NAMALWA (cell line): ENCODE measurements around the gene HS6ST2.
"Not testable (repeated sequence)": the region's sequence is repeated elsewhere in the genome, so short reads cannot be mapped to it uniquely, and the experiment has no call there.

Experiments used
- DNase-seq: peaks from one replicate; pipeline ENCODE4 v3.0.0-alpha.2; 2015; ENCODE audit warnings: low spot score

The HS6ST2 gene

DNA sequence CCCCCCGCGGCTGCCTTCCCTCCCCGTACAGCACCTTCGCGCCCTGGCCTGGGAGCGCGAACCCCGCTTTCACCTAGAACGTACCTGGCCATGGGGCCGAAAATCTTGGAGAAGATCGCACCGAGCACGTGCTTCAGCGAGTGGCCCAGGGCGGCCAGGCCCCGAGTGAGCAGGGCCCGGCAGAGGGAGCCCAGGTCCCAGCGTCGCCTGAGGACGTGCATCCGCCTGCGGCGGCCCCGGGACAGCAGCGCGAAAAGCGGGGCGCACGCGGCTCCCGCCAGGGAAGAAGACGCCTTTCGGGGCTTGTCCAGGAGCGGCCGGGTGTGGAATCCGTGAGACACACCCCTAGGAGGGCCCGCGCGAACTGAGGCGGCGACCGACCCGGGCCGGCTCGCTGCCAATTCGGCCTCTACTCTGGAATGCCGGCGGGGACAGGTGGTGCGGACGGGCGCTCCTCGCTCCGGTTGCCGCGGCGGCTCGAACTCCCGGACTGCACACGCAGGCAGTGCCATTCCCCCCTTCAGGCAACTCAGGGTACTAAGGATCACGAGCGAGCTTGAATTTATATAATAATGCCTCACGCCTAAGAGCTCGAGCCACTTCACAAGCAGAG, at the start of gene HS6ST2:
HS6ST2 (minus strand) TSS at position 539 of the 613 bp plus-strand sequence.
- no peak for DNase-seq

DNA sequence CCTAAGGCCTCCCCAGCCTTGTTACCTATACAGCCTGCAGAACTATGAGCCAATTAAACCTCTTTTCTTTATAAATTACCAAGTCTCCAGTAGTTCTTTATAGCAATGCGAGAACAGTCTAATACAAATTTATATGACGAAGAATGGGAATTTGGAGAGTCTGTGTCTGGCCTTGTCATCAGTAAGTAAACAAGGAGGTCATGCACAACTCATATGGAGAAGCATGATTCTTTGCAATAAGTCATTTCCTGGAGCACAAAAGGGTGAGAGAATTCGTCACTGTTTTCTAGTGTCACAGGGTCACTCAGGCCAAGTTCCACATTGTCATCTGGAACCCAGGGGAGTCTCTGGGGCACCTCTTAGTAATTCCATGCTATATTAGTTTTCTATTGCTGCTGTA, 49.0 kb upstream of the HS6ST2 start:
- DNase-seq: no peak

DNA sequence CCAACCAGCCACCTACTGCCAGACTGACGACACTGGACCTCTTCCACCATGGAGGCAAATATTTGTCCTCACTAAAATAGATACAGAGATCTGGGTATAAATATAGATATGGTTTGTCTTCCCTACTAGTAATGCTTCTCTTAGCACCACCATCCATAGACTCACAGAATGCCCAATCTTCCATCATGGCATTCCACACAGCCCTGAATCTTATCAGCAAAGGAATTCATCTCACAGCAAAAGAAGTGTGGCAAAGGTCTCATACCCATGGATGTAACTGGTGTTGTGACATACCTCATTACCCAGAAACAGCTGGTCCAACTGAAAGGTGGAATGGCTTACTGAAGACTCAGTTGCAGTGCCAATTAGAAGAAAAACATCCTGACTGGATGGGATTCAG, 47.2 kb upstream of the HS6ST2 start:
- DNase-seq: no peak

DNA sequence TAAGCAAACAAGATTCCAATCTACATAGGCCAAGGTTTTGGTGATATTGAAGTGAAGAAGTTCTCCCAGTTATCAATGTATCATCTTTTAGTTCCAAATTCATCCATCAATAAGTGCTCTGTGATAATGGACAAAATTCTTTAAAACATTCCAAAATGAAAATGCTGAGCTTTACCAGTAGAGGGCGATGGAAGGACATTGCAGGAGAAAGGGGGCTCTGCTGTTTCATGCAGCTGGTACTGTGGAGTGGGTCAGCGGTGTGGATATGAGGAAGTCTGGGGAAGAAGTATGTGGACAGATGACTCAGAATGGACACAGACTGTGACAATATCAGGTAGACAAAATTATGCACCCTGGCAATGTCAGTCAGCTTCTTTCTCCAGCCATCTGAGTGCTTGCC, 46.6 kb upstream of the HS6ST2 start:
- DNase-seq: peak; percentile 23

DNA sequence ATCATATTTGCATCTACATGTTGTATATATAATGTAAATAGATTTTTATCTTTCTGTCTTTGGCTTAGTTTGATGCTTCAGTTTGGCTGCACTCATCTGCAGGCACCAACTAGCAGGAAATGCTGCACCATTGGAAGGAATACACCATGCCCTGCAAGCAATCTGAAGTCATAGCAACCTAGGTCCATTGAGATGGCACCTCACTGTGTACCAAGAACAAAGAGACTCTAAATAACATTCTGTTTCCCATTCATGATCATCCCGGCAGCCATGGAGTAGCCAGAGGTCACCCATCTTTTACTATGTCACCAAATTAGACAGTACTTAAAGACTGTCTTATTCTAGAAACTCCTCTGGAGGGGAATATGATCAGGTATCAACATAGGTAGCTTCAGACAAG, 40.8 kb upstream of the HS6ST2 start:
- no peak for DNase-seq

DNA sequence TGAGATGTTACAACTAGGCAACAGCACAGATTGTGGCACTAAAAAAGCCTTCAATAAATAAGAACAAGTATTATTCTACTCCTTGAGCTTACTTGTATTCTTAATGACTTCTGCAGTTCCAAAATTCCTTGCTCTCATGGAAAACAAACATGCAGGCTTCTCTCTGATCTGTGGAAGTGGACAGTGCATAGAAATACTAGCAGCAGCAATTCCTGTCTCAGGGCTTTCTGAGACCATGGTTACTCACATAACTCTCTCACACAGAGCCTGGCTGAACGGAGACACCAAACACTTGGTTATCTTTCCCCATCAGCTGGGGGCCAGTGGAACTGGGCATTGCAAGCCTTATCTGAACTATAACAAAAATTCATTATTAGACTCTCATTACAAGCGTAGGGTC, 32.4 kb upstream of the HS6ST2 start:
- no peak for DNase-seq

DNA sequence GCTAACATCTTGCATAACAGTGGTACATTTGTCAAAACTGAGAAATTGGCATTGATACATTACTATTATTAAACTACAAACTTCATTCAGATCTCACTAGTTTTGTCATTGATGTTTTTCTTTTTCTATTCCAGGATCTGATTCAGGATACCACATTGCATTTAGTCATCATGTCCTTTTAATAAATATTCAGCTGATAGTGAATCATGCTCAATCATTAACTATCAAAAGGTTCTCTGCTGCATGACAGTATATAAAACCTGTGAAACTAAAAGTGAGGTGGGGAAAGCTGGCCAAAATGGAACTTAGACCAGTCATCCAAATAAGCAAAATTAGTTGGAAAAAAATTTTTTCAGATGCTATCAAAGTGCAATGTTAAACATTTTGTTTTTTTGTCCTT, 28.1 kb upstream of the HS6ST2 start:
- DNase-seq: no peak

DNA sequence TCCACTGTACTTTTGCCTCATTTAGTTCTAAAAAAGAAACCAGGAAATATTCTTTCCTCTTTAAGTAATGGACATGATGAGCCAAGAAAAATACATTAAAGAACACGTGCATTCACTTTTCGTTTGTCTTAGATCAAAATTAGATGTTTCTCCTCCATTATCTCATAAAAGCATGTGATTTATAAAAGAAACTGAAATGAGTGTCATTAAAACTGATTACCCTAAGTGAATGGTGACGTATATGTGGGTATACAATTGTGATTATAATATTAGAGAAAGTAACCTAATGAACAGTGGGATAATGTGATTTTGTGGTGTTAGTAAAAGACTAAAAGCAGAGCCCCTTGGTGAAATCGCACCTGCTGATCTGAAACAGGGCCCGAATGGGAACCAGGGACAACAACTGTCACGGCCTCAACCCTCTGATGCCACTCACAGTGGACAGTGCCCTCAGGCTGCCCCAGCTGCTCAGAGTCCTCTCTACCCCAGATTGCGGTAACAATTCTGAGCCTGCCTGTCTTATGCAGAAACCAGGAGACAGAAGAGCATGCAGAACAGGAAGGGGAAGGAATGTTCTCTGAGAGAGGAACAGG, 25.7 kb upstream of the HS6ST2 start:
- DNase-seq: no peak

DNA sequence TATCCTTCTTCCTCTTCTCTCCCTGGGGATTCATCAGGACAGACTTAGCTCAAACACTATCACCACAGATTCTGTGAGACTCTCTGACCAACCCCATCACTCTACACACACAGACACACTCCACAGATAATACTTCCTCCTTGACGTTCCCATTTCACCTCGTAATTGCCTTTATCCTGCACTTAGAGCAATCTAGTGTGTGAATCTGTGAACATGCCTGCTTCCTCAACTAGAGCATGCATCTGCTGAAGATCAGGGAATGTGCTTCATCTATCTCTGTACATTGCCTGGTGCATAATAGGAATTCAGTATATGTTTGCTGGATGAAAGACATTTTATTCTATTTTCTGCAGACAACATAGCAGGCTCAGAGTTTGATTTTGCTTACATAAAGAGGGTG, 25.1 kb upstream of the HS6ST2 start:
- no peak for DNase-seq

DNA sequence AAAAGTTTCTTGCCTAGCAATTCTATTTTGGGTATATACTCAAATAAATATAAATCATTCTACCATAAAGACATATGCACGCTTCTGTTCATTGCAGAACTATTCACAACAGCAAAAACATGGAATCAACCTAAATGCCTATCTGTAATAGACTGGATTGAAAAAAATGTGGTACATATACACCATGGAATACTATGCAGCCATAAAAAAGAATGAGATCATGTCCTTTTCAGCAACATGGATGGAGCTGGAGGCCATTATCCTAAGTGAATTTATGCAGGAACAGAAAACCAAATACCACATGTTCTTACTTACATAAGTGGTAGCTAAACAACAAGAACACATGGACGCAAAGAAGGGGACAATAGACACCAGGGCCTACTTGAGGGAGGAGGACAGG, 21.6 kb upstream of the HS6ST2 start:
- not testable (repeated sequence) for DNase-seq

DNA sequence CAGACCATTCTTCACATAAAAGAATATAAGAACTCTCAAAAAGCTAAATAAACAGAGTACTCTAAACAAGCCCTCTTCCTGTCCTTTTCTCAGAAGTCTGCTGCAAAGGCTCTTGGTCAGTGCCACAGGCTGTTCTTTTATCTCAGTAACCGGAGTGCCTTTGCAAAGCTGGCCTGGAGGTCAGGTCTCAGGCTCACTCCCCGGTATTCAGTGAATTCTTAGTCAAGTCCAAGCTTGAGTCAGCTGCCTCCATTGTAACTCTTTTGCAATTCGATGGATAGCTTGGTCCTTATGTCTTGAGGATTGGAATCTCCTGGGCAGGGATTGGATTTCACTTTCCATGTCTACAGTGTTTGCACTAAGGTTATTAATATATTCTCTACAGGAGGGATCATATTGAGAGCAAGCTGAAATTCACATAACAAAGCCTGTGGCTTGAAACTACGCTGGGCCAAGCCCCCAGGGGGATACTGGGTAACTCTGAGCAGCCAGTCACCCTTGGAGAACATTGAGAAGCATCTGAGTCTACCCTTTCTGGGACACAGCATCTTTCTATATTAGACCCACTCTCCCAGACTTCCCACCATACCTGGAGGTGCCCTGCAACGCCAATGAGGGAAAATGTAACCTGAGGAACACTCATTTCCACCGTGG, 10.0 kb upstream of the HS6ST2 start:
- no peak for DNase-seq

DNA sequence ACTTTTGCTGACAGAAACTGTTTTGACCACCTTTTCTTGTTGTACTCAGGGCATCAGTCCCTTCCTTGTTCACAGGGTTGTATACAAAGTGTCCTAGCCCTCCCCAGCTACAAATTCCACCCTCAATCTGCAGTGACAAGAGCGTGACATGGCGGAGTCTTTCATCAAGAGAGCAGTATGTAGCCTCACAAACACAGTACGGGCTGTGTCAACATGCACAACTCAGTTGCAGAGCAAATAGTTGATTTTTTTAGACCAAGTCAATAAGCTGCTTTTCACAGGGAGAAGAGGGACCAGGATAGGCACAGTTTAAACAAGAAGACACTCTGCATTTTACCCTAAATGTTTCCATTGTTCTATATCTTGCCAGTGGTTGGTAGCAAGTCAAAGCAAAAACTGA, 8.6 kb upstream of the HS6ST2 start:
- no peak for DNase-seq

DNA sequence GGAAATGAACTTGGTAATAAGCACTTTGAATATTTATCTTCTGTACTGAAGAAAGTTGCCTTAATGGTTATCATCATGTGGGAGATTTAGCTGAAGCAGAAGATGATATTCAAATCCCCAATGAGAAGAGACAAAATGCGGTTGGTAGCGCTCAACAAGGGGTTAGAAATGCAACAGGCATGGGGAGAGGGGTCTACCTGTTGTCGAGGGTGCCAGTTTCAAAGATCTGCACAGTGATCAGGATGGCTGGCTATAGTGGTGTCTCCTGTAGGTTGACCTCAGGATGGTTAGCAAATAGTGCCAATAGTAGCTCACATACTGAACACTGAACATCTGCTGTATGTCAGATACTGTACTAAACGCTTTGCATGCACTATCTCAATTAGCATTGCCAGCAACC, 7.0 kb upstream of the HS6ST2 start:
- no peak for DNase-seq

DNA sequence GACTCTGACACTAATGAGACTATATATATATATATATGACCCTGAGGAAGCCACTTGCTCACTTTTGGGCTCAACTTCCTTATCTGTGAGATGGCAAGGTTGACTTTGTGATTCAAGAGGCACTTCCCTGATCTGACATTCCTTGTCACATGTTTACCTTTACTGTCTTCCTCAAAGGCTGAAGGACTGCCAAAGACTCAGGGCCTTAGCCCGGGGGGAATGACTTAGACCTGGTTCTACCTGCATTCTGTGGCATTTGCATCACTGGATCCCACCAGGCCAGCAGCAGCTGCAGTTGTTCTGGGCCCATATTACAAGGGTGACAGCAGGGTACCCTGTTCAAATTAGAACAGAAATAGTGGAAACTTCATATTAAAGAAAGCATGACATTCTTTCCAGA, 3.1 kb upstream of the HS6ST2 start:
- DNase-seq: no peak

DNA sequence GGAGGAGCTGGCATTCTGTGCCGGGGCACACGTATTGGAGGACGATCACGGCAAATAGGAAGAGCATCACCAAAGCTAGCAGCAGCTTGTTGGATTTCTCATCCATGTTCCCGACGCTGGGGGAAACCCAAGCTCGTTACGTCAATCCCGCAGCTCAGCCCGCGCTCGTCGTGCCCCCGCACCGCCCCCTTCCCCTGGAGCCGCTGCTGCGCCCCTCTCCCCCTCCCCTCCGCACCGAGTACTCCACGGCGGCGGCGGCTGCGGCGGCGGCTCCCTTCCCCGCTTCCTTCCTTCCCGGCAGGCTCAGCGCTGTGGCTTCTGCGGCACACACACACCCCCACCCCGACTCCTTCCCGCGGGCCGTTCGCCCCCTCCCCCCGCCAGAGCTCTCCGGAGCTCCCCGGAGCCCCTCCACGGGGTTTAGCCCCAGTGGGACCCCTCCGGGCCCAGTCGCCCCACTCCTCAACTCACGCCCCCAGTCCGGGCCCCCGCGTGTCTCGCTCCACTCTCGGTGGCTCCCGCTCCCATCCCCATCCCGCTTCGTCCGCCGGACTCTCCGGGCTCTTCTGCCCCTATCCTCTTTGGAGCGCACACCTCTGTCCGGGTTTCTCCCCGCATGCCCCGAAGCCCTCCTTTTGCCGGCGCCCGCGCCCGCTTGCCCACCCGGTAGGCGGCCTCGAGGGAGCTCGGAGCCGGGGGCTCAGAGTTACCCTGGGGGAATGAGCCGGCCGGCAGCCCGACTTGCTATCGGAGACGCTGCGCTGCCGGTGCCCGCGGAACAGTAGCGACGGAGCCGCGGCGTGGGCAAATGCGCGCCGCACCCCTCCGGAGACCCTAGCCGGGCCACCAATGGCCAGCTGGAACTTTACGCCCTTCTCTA, 978 bp downstream of the HS6ST2 start:
- DNase-seq: no peak

DNA sequence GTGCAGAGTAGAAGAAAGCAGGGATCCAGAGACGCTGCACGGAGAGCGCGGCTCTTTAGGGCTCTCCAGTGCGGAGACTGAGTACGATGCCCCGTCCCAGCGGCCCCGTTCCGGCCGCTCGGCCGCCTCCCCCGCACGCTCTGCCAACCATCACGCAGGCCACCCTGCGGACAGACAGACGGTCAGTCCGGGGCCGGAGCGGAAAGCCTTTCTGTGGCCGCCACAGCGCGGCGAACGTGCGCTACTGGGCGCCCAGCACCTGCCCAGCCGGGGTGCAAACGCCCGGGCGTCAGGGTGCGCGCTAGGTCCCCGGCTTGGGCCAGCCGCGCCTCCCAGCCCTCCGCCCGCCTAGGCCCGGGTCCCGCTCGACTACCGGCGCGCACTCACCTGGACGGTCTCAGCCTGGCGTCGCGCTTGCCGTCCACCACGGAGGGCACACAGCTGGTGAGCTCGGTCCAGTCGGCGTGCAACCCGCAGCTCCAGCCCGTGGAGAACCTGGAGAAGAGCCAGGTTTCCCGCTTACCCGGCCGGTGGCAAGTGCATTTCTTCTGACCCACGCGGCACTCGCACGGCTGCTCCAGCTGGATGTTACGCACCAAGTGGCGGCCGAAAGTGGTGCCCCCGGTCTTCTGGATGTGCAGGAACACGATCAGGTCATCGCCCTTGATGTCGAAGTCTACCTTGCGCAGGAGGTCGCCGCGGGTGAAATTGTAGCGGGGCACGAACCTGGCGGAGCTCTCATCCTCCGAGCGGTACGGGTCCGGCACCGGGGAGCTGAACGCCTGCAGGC, 1.8 kb downstream of the HS6ST2 start:
- DNase-seq: no peak

DNA sequence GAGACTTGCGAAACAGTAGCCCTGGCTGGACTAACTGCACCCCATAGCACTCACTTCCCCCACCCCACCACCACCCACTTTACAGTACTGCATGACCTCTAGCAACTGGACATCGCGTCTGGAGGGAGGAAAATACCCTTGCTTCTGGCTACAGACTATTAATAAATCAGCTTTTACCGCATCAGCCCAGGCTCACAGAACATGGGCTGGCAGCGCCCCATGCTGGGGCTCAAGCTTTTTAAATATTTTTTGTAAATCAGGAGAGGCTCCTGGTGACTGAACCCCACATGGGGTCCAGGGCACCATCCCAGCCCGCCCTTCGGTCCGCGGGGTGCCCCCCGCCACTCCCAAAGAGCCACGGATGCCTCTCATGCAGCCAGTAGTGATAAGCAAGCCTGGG, 2.7 kb downstream of the HS6ST2 start:
- DNase-seq: no peak

DNA sequence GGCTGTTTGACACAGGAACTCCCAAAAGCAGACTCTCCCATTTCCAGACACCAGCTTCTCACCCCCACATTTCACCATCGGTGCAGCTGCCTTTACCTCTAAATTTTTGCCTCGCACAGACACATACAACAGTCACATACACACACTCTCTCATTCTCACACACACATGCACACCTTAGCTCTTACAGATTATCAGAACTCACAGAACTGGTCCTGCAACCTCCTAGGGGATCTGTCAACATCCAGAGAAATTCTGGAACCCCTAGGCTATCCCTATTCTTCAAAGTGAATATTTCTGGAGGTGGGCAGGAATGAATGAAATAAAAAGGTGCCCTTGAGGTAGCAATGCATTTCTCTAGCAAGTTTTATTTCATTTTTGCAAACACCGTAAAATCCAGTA, 4.1 kb downstream of the HS6ST2 start:
- no peak for DNase-seq

DNA sequence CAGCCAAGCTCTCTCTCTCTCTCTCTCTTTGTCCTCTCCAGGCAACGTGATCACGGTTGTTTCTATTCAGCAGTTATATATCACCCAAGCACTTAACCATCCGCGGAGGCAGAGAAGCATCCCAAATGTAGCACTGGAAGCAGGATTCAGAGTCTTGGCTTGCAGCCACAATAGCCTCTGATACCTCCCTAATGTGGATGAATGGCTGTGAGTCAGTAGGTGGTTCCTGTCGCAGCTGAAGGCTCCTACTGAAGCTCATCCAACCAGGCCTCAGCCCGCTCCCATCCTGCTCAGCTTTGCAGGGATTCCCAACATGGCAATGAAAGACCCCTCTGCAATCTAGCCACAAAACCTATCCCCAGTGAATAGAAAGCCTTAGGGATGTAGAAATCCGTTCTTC, 5.1 kb downstream of the HS6ST2 start:
- DNase-seq: no peak

DNA sequence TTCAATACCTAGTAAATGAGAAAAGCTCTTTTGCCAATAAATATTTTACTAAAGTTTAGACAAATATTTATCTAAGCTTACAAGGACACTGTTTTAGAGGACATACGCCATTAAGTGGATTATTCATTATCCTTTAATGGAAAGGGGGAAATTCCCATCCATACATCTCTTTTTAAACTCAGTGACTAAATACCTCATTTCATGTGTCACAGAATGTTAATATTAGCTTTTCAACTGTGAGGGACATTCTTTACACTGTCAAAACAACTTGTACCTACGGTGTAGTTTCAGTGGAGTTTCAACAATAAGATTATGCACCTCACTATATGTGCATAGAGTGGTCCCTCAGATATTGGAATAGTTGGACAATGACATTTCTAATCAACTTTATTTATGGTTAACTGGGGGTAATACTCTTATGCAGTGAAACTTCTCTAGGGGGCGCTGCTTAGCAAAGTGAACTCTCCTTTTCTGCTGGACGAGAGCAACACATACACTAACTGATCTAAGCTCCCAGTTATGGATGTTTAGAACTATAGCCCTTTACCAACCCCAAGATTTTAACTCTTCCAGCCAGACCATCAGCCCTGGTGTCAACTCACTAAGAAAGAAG, 9.7 kb downstream of the HS6ST2 start:
- DNase-seq: peak; percentile 35

DNA sequence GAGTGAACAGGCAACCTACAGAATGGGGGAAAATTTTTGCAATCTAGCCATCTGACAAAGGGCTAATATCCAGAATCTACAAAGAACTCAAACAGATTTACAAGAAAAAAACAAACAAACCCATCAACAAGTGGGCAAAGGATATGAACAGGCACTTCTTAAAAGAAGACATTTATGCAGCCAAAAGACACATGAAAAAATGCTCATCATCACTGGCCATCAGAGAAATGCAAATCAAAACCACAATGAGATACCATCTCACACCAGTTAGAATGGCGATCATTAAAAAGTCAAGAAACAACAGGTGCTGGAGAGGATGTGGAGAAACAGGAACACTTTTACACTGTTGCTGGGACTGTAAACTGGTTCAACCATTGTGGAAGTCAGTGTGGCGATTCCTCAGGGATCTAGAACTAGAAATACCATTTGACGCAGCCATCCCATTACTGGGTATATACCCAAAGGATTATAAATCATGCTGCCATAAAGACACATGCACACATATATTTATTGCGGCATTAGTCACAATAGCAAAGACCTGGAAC, 13.3 kb downstream of the HS6ST2 start:
- DNase-seq: not testable (repeated sequence)
